Measurements from ENCODE around the gene ATAD3B. TPM values are rescaled to one million over a fixed set of nuclear protein-coding genes. Genes with fewer than 3 reads are reported as not detected.
"Not testable (repeated sequence)": the region's sequence is repeated elsewhere in the genome, so short reads cannot be mapped to it uniquely, and the experiment has no call there.

ATAD3B gene
- total RNA-seq, 1 donor from 2014 or later, result 47.4 TPM

DNA sequence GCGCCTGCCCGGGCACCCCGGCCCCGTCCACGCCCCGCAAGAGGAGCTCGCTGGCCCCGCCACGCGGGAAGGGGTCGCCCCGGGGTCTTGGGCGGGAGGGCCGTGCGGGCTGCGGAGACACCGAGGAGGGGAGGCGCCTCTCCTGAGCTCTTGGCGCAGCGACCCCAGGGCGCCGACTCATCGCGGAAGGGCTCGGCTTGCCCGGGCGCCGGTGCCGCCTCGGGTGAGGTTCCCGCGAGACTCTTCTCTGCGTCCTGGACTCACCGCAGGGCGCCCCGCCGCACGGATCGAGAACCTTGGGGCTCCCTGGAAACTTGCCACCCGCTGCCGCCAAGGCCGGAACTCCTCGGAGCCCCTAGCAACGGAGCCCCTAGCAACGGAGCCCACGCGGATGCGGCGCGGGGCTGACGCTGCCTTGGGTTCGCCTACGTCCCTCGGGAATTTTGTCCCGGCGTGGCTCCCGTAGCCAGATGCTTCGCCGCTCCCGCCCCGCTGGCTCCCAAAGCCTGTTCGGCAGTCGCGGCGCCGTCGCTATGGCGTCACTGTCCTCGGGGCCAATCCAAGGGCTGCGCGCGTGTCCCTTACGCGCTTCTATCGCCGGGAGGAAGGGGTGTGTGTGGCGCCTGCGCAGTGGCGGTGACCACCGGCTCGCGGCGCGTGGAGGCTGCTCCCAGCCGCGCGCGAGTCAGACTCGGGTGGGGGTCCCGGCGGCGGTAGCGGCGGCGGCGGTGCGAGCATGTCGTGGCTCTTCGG, 40.1 kb downstream of the ATAD3B start, which contains the start of gene ATAD3A:
TSS of gene ATAD3A (plus strand) at position 630 of the 753 bp plus-strand sequence. CDS start at position 737, 107 bp downstream.
- POLR2A ChIA-PET, result interaction anchor here (0.6 to 1.0 kb wide), 3 partner anchors 113 to 266 kb away, joined by 3 to 4 read pairs (median 3); partner anchors contain the start of gene CCNL2
- DNase-seq (peak; percentile 87), ATAC-seq (ENCODE audit: low read depth) (peak; percentile 92)
- peak within 1 kb of the TSS; percentile 87 for H3K27ac Mint-ChIP-seq
- H3K9me3 Mint-ChIP-seq, result no peaks in the 10 kb centered on the region
- H3K4me1 Mint-ChIP-seq, result peaks cover 14% of the 10 kb centered on the region
- CTCF ChIA-PET, result no interaction called here
- peak within 1 kb of the TSS; percentile 91 for H3K4me3 Mint-ChIP-seq
- H3K27me3 Mint-ChIP-seq, result no peaks in the 10 kb centered on the region
- TF ChIP-seq, protein P1, sequence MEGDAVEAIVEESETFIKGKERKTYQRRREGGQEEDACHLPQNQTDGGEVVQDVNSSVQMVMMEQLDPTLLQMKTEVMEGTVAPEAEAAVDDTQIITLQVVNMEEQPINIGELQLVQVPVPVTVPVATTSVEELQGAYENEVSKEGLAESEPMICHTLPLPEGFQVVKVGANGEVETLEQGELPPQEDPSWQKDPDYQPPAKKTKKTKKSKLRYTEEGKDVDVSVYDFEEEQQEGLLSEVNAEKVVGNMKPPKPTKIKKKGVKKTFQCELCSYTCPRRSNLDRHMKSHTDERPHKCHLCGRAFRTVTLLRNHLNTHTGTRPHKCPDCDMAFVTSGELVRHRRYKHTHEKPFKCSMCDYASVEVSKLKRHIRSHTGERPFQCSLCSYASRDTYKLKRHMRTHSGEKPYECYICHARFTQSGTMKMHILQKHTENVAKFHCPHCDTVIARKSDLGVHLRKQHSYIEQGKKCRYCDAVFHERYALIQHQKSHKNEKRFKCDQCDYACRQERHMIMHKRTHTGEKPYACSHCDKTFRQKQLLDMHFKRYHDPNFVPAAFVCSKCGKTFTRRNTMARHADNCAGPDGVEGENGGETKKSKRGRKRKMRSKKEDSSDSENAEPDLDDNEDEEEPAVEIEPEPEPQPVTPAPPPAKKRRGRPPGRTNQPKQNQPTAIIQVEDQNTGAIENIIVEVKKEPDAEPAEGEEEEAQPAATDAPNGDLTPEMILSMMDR (IDR thresholded peaks at IDR 0.05), result no peak
- H3K36me3 Mint-ChIP-seq (ENCODE audit: low read depth), result peaks cover 11% of the 10 kb centered on the region
- intact Hi-C loops (cut with micrococcal nuclease), result loop anchor here (2.0 to 5.0 kb wide), 2 partner anchors 63 to 266 kb away; partner anchors contain the start of genes NADK and SSU72

DNA sequence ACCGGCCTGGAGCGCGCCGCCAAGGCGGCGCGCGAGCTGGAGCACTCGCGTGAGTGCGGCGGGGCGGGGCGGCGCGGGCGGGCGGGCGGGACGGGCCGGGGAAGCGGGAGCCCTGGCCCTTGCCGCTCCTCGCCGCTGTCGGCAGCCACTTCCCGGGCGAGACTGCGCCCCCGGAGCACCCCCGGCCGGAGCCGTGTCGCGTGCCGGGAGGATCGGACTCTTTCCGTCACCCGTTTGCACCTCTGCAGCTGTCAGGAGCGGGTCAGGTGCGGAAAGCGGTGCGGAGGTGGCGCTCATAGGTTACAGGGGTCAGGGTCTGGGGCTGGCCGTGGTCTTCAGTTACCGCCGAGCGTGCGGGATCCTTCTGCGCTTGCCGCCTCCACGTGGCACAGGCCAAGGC, 40.9 kb downstream of the ATAD3B start:
- CTCF ChIA-PET, DNase-seq, POLR2A ChIA-PET, H3K27ac Mint-ChIP-seq, H3K27me3 Mint-ChIP-seq, H3K9me3 Mint-ChIP-seq: not testable (repeated sequence)
- ATAC-seq (ENCODE audit: low read depth), result peak; percentile 7
- intact Hi-C loops (cut with micrococcal nuclease), result loop anchor here (2.0 to 5.0 kb wide), 2 partner anchors 62 to 265 kb away; partner anchors contain the start of genes NADK and SSU72
- peaks cover 14% of the 10 kb centered on the region for H3K36me3 Mint-ChIP-seq (ENCODE audit: low read depth)
- H3K4me3 Mint-ChIP-seq, result peak overlapping the region; percentile 72
- peaks cover 14% of the 10 kb centered on the region for H3K4me1 Mint-ChIP-seq

DNA sequence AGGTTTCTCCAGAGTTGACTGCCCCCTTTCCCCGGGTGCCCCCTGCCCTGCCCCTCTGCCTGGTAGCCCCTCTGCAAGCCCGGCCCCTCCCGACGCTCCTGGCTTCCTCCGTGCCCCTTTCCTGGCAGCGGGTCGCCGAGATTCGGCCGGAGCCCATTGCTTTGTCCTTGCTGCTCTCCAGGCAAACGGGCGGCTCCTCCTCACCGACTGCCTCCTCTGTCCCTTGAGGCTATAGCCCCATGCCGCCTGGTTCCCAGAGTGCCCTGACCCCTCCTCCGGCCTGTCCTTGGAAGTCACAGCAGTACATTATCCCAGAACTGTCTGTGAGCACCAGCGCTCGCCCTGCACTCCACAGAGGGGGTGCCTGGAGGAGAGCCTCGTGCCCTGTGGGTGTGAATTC, 42.1 kb downstream of the ATAD3B start:
- H3K27ac Mint-ChIP-seq; ATAC-seq (ENCODE audit: low read depth); DNase-seq; H3K27me3 Mint-ChIP-seq; CTCF ChIA-PET; POLR2A ChIA-PET; H3K9me3 Mint-ChIP-seq: not testable (repeated sequence)
- Mint-ChIP-seq H3K36me3 (ENCODE audit: low read depth) (peaks cover 23% of the 10 kb centered on the region), H3K4me3 (peak overlapping the region; percentile 61), H3K4me1 (peaks cover 14% of the 10 kb centered on the region)
- intact Hi-C loops (cut with micrococcal nuclease), result loop anchor here (2.0 to 5.0 kb wide), 2 partner anchors 61 to 264 kb away; partner anchors contain the start of genes NADK and SSU72

DNA sequence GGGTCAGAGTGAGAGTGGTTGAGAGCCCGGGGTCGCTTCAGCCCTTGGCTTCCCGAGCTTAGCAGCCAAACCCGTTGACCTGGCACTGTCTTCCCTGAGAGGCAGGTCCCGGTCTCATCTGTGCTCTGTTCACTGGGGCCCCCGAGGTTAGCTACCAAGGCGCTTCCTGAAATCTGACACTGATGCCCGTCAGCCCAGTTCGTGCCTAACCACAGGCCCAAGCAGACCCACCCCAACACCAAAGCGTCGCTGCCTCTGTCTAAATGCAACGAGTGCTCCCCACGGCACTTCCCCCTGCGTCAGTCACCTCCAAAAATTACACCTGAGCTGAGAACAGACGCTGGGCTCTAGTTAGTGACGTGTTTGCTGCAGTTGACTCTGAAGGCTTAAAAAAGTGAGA, 42.8 kb downstream of the ATAD3B start:
- CTCF ChIA-PET; ATAC-seq (ENCODE audit: low read depth); H3K27me3 Mint-ChIP-seq; DNase-seq; H3K4me3 Mint-ChIP-seq; POLR2A ChIA-PET; H3K9me3 Mint-ChIP-seq; H3K27ac Mint-ChIP-seq: not testable (repeated sequence)
- intact Hi-C loops (cut with micrococcal nuclease), result loop anchor here (5.0 kb wide), 1 partner anchor 263 kb away; the partner anchor contains the start of gene NADK
- Mint-ChIP-seq H3K36me3 (ENCODE audit: low read depth) (peaks cover 26% of the 10 kb centered on the region), H3K4me1 (peaks cover 14% of the 10 kb centered on the region)

DNA sequence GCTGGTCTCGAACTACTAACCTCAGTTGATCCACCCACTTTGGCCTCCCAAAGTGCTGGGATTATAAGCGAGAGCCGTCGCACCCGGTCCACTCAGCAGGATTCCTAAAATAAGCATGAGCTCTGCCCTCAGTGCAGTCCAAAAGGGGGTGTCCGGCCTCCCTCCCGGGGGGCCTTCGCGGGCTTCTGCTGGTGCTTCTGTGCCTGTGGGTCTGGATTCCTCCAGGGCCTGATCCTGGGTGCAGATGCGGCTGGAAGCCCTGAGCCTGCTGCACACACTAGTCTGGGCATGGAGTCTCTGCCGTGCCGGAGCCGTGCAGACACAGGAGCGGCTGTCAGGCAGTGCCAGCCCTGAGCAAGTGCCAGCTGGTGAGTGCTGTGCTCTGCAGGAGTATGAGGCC, 45.4 kb downstream of the ATAD3B start:
- ATAC-seq (ENCODE audit: low read depth); intact Hi-C loops (cut with micrococcal nuclease); H3K27ac Mint-ChIP-seq; H3K9me3 Mint-ChIP-seq; H3K4me3 Mint-ChIP-seq; POLR2A ChIA-PET; H3K4me1 Mint-ChIP-seq; DNase-seq; H3K27me3 Mint-ChIP-seq; CTCF ChIA-PET: not testable (repeated sequence)
- peaks cover 39% of the 10 kb centered on the region for H3K36me3 Mint-ChIP-seq (ENCODE audit: low read depth)

DNA sequence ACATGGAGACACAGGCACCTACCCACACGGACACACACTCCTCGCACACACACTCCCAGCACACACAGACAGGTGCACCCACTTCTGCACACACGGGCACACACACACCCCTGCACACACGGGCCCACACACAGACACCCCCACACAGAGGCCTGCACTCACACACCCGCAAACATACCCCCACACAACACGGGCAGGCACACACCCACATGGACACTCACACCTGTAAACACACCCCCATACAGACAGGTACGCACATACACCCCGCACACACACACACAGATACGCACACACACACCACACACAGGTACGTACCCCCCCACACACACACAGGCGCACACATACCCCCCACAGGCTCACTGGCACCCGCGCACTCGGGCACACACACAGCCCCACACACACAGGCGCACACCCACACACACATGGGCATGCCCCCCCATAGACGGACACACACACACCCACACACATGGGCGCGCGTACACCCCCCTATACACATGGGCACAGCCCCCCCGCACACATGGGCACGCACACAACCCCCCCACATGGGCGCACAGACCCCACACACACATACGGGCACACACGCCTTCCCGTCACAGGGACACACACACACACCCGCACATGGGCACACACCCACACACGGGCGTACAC, 46.5 kb downstream of the ATAD3B start:
- Mint-ChIP-seq H3K4me3 (no peak overlapping the region), H3K36me3 (ENCODE audit: low read depth) (peaks cover 42% of the 10 kb centered on the region), H3K27ac (no peak overlapping the region), H3K9me3 (no peaks in the 10 kb centered on the region), H3K4me1 (peaks cover 3% of the 10 kb centered on the region), H3K27me3 (no peaks in the 10 kb centered on the region)
- TF ChIP-seq, protein P1 (IDR thresholded peaks at IDR 0.05), result no peak
- intact Hi-C loops (cut with micrococcal nuclease), result no loop called here
- DNase-seq (no peak), ATAC-seq (ENCODE audit: low read depth) (no peak)
- POLR2A ChIA-PET, result no interaction called here
- CTCF ChIA-PET, result no interaction called here

DNA sequence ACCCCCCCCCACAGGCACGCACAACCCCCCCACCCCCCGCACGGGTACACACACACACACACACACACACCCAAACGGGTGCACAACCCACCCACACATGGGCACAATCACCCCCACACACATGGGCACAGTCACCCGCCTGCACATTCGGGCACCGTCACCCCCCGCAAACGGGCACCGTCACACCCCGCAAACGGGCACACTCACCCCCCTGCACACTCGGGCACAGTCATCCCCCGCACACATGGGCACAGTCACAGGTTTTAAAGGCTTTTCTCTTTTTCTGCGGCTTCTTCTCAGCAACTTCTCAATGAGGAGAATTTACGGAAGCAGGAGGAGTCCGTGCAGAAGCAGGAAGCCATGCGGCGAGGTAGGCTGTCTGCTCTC, 47.0 kb downstream of the ATAD3B start:
- H3K4me3 Mint-ChIP-seq; intact Hi-C loops (cut with micrococcal nuclease); H3K9me3 Mint-ChIP-seq; H3K27ac Mint-ChIP-seq; ATAC-seq (ENCODE audit: low read depth); H3K4me1 Mint-ChIP-seq; CTCF ChIA-PET; H3K27me3 Mint-ChIP-seq; POLR2A ChIA-PET; DNase-seq: not testable (repeated sequence)
- H3K36me3 Mint-ChIP-seq (ENCODE audit: low read depth), result peaks cover 42% of the 10 kb centered on the region

DNA sequence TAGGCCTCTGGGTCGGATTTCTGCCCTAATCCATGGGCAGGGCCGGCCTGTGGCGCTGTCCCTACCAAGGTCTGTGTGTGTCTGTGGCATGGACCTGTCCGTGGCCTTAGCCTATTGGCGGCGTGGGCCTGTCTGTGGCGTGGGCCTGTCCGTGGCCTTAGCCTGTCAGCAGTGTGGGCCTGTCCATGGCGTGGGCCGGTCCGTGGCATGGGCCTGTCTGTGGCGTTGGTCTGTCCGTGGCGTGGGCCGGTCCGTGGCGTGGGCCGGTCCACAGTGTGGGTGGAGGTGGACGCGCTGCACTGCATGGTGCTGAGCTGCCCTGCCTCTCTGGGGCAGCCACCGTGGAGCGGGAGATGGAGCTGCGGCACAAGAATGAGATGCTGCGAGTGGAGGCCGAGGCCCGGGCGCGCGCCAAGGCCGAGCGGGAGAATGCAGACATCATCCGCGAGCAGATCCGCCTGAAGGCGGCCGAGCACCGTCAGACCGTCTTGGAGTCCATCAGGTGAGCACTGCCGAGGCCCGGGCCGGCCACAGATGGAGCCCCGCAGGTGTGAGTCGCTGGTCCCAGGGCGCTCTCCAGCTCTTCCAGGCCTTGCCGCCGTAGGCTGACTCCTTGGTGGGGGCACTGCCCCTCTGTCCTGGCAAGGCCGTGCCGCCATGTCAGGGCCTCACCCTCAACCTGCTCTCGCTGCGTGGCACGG, 48.4 kb downstream of the ATAD3B start:
- H3K4me1 Mint-ChIP-seq; ATAC-seq (ENCODE audit: low read depth); H3K27ac Mint-ChIP-seq; intact Hi-C loops (cut with micrococcal nuclease); CTCF ChIA-PET; H3K27me3 Mint-ChIP-seq; H3K4me3 Mint-ChIP-seq; H3K9me3 Mint-ChIP-seq; DNase-seq; POLR2A ChIA-PET: not testable (repeated sequence)
- peaks cover 42% of the 10 kb centered on the region for H3K36me3 Mint-ChIP-seq (ENCODE audit: low read depth)
